Adipocyte (in vitro differentiated cells): ENCODE data around the gene LDB3.
A peak's percentile ranks its signal among the peaks of the same experiment; 100 is the strongest.

Experiments used
- DNase-seq: peaks from one replicate; pipeline ENCODE4 v3.0.0-alpha.2; 2015; ENCODE audit warnings: low read depth
- H3K27me3 ChIP-seq: replicated peaks from 2 replicates; pipeline ENCODE4 v1.7.0; 2013; ENCODE audit warnings: mild to moderate bottlenecking, low read length, moderate library complexity; ENCODE audit not compliant: control insufficient read depth, insufficient read depth
- H3K36me3 ChIP-seq: 2 replicates; pipeline ENCODE4 v1.7.0; 2013; ENCODE audit warnings: low read length, mild to moderate bottlenecking, moderate library complexity; ENCODE audit not compliant: control insufficient read depth, insufficient read depth, severe bottlenecking
- H3K4me1 ChIP-seq: 2 replicates; pipeline ENCODE4 v1.7.0; 2013; ENCODE audit warnings: mild to moderate bottlenecking, low read length, moderate library complexity; ENCODE audit not compliant: control insufficient read depth, insufficient read depth
- H3K4me3 ChIP-seq: 2 replicates; pipeline ENCODE4 v1.7.0; 2013; ENCODE audit warnings: mild to moderate bottlenecking, low read length, moderate library complexity
- H3K9ac ChIP-seq: 2 replicates; pipeline ENCODE4 v1.7.0; 2013; ENCODE audit warnings: mild to moderate bottlenecking, low read length, moderate library complexity
- H3K9me3 ChIP-seq: 2 replicates; pipeline ENCODE4 v1.7.0; 2013; ENCODE audit warnings: mild to moderate bottlenecking, low read length, moderate library complexity; ENCODE audit not compliant: control insufficient read depth

The LDB3 gene

GRCh38 chr10:86667421-86668181, 710 bp upstream of the LDB3 start:
- no peaks in the 10 kb centered on the region for H3K36me3 ChIP-seq
- peaks cover 54% of the 10 kb centered on the region for H3K27me3 ChIP-seq
- no peak for DNase-seq
- H3K4me3 ChIP-seq, result no peak overlapping the region
- peaks cover 9% of the 10 kb centered on the region for H3K4me1 ChIP-seq
- H3K9ac ChIP-seq, result no peak overlapping the region
- H3K9me3 ChIP-seq, result no peaks in the 10 kb centered on the region

- Histone ChIP-seq H3K4me3 (no peak overlapping the region), H3K9ac (no peak overlapping the region), H3K4me1 (peaks cover 11% of the 10 kb centered on the region), H3K9me3 (no peaks in the 10 kb centered on the region), H3K36me3 (no peaks in the 10 kb centered on the region), H3K27me3 (peaks cover 50% of the 10 kb centered on the region)
- DNase-seq, result no peak
Observed at GRCh38 chr10:86670290-86670811, 2.0 kb downstream of the LDB3 start.

GRCh38 chr10:86670876-86671275, 2.6 kb downstream of the LDB3 start:
- H3K36me3 ChIP-seq, result no peaks in the 10 kb centered on the region
- peaks cover 11% of the 10 kb centered on the region for H3K4me1 ChIP-seq
- no peak overlapping the region for H3K9ac ChIP-seq
- no peak overlapping the region for H3K4me3 ChIP-seq
- peaks cover 51% of the 10 kb centered on the region for H3K27me3 ChIP-seq
- no peaks in the 10 kb centered on the region for H3K9me3 ChIP-seq
- no peak for DNase-seq

GRCh38 chr10:86671419-86671818, 3.1 kb downstream of the LDB3 start:
- no peak overlapping the region for H3K9ac ChIP-seq
- H3K27me3 ChIP-seq, result peaks cover 46% of the 10 kb centered on the region
- H3K4me1 ChIP-seq, result peaks cover 11% of the 10 kb centered on the region
- no peak overlapping the region for H3K4me3 ChIP-seq
- no peaks in the 10 kb centered on the region for H3K9me3 ChIP-seq
- DNase-seq, result no peak
- H3K36me3 ChIP-seq, result no peaks in the 10 kb centered on the region

GRCh38 chr10:86671985-86672710, 3.8 kb downstream of the LDB3 start:
- Histone ChIP-seq H3K4me3 (no peak overlapping the region), H3K27me3 (peaks cover 45% of the 10 kb centered on the region), H3K36me3 (no peaks in the 10 kb centered on the region), H3K4me1 (peaks cover 11% of the 10 kb centered on the region), H3K9ac (no peak overlapping the region), H3K9me3 (no peaks in the 10 kb centered on the region)
- peak; percentile 37 for DNase-seq

GRCh38 chr10:86673216-86673826, 5.0 kb downstream of the LDB3 start:
- no peaks in the 10 kb centered on the region for H3K36me3 ChIP-seq
- H3K4me3 ChIP-seq, result no peak overlapping the region
- peaks cover 9% of the 10 kb centered on the region for H3K4me1 ChIP-seq
- no peak for DNase-seq
- H3K27me3 ChIP-seq, result peaks cover 40% of the 10 kb centered on the region
- H3K9ac ChIP-seq, result no peak overlapping the region
- no peaks in the 10 kb centered on the region for H3K9me3 ChIP-seq

GRCh38 chr10:86673827-86674581, 5.7 kb downstream of the LDB3 start:
- peaks cover 9% of the 10 kb centered on the region for H3K4me1 ChIP-seq
- H3K4me3 ChIP-seq, result no peak overlapping the region
- no peaks in the 10 kb centered on the region for H3K36me3 ChIP-seq
- peak; percentile 23 for DNase-seq
- H3K27me3 ChIP-seq, result peaks cover 37% of the 10 kb centered on the region
- H3K9ac ChIP-seq, result no peak overlapping the region
- H3K9me3 ChIP-seq, result no peaks in the 10 kb centered on the region

GRCh38 chr10:86674912-86675311, 6.6 kb downstream of the LDB3 start:
- H3K36me3 ChIP-seq, result no peaks in the 10 kb centered on the region
- H3K4me3 ChIP-seq, result no peak overlapping the region
- DNase-seq, result no peak
- peaks cover 35% of the 10 kb centered on the region for H3K27me3 ChIP-seq
- peaks cover 9% of the 10 kb centered on the region for H3K4me1 ChIP-seq
- H3K9me3 ChIP-seq, result no peaks in the 10 kb centered on the region
- H3K9ac ChIP-seq, result no peak overlapping the region

GRCh38 chr10:86677374-86677773, 9.1 kb downstream of the LDB3 start:
- Histone ChIP-seq H3K4me1 (peaks cover 4% of the 10 kb centered on the region), H3K36me3 (no peaks in the 10 kb centered on the region), H3K9ac (no peak overlapping the region), H3K4me3 (no peak overlapping the region), H3K27me3 (peaks cover 38% of the 10 kb centered on the region), H3K9me3 (no peaks in the 10 kb centered on the region)
- no peak for DNase-seq

- Histone ChIP-seq H3K27me3 (peaks cover 42% of the 10 kb centered on the region), H3K9ac (no peak overlapping the region), H3K36me3 (no peaks in the 10 kb centered on the region), H3K9me3 (no peaks in the 10 kb centered on the region), H3K4me3 (no peak overlapping the region), H3K4me1 (peaks cover under 1% of the 10 kb centered on the region)
- DNase-seq, result no peak
Observed at GRCh38 chr10:86678999-86679792, 10.9 kb downstream of the LDB3 start.
